K562 (cell line): ENCODE results near the gene NMBR. TPM values are rescaled to one million over a fixed set of nuclear protein-coding genes. Genes with fewer than 3 reads are reported as not detected.
A peak's percentile ranks its signal among the peaks of the same experiment; 100 is the strongest.

Experiments used
- ATAC-seq: fragments of 200-7000 bp; cut with Tn5 transposase; 3 replicates; pipeline ENCODE4 v1.9.1; 2020; ENCODE audit warnings: moderate library complexity
- BruUV-seq: library from RNA; stranded (reverse); fragments of 400-500 nt; replicated peaks from 2 replicates; lab custom pipeline; 2021; lab: Mats Ljungman, UMichigan
- CTCF ChIA-PET: fragments of 300-600 bp; formaldehyde crosslinking; extraction: SDS; loops from one replicate; lab custom pipeline; 2021; ENCODE audit warnings: low intra/inter-chr PET ratio; lab: Yijun Ruan, JAX
- POLR2A ChIA-PET: fragments of 300-600, 350-650 bp; sonication (Branson Sonifier 250); formaldehyde crosslinking; extraction: SDS; loops from one replicate; lab custom pipeline; 2021; ENCODE audit warnings: antibody characterized with exemption, inconsistent platforms; lab: Yijun Ruan, JAX
- DNase-seq, 4 experiments: peaks; one replicate each; pipeline versions ENCODE4 v3.0.0 to v3.0.0-alpha.2; 2011 to 2018; ENCODE audit warnings: low spot score in 3 of 4, mixed read lengths in 3 of 4; ENCODE audit errors: extremely low read depth in 1 of 4
- FAIRE-seq: peaks from 2 replicates; lab custom pipeline; 2011; peaks lifted over from hg19 to GRCh38; lab: Jason Lieb, UNC
- H2AFZ ChIP-seq: 2 replicates; pipeline ENCODE4 v1.6.0; 2011; ENCODE audit warnings: low read depth, low read length, control low read depth, inconsistent platforms
- H3K27ac ChIP-seq: fragments of 200-600 bp; 3 replicates; pipeline ENCODE4 v1.8.0; 2011; ENCODE audit warnings: low read depth, mild to moderate bottlenecking, control low read depth, inconsistent platforms, low read length, moderate library complexity, mixed read lengths; ENCODE audit errors: extremely low read depth
- H3K27me3 ChIP-seq, 2 experiments: fragments of 300-600 bp in 1 of 2; 2 replicates in 1 of 2; 3 replicates in 1 of 2; pipeline versions ENCODE4 v1.6.0 to v1.8.0; 2011; ENCODE audit warnings: inconsistent platforms in 2 of 2, low read length in 2 of 2, mild to moderate bottlenecking in 1 of 2, mixed read lengths in 1 of 2, moderate library complexity in 1 of 2; ENCODE audit not compliant: control insufficient read depth in 2 of 2, insufficient read depth in 2 of 2
- H3K36me3 ChIP-seq: fragments of 300-600 bp; 3 replicates; pipeline ENCODE4 v1.8.0; 2011; ENCODE audit warnings: mild to moderate bottlenecking, low read length, inconsistent platforms; ENCODE audit not compliant: control insufficient read depth, insufficient read depth
- H3K4me1 ChIP-seq, 2 experiments: fragments of 200-600 bp in 1 of 2; replicated peaks in 1 of 2; 2 replicates in 1 of 2; 3 replicates in 1 of 2; pipeline versions ENCODE4 v1.5.1 to v1.8.0; 2011; ENCODE audit warnings: inconsistent platforms in 2 of 2, low read length in 2 of 2, mild to moderate bottlenecking in 1 of 2, mixed read lengths in 1 of 2, moderate library complexity in 1 of 2; ENCODE audit not compliant: control insufficient read depth in 2 of 2, insufficient read depth in 2 of 2
- H3K4me2 ChIP-seq: 2 replicates; pipeline ENCODE4 v1.6.1; 2011; ENCODE audit warnings: low read length, control low read depth, inconsistent platforms, mixed read lengths; ENCODE audit not compliant: insufficient read depth
- H3K4me3 ChIP-seq: fragments of 200-600 bp; sonication (generic), shearing (Covaris generic); 2 replicates; pipeline ENCODE4 v1.5.1; 2016; ENCODE audit warnings: control low read depth, inconsistent platforms
- H3K79me2 ChIP-seq: fragments of 200-600 bp; 3 replicates; pipeline ENCODE4 v1.8.0; 2011; ENCODE audit warnings: low read length, inconsistent platforms; ENCODE audit not compliant: control insufficient read depth, insufficient read depth
- H3K9ac ChIP-seq, 2 experiments: 2 replicates each; pipeline versions ENCODE4 v1.6.0 to v1.6.1; 2011; ENCODE audit warnings: low read depth in 2 of 2, low read length in 2 of 2, control low read depth in 1 of 2, inconsistent platforms in 1 of 2, mild to moderate bottlenecking in 1 of 2, mixed read lengths in 1 of 2; ENCODE audit not compliant: insufficient read depth in 1 of 2
- H3K9me1 ChIP-seq: one replicate; pipeline ENCODE4 v1.6.0; 2011; ENCODE audit warnings: inconsistent platforms, mild to moderate bottlenecking, low read length, moderate library complexity; ENCODE audit not compliant: control insufficient read depth, insufficient read depth
- H3K9me3 ChIP-seq: replicated peaks from 2 replicates; pipeline ENCODE4 v1.5.1; 2011; ENCODE audit warnings: low read depth, low read length, inconsistent platforms; ENCODE audit not compliant: control insufficient read depth, insufficient read depth
- H4K20me1 ChIP-seq: replicated peaks from 2 replicates; pipeline ENCODE4 v1.6.1; 2011; ENCODE audit warnings: low read length, inconsistent platforms, mixed read lengths; ENCODE audit not compliant: control insufficient read depth, insufficient read depth
- RBM25 ChIP-seq: fragments of 200-400 bp; formaldehyde crosslinking; IDR thresholded peaks from 2 replicates; pipeline ENCODE4 v1.6.1; 2018; ENCODE audit warnings: low read length, low read depth, moderate library complexity; ENCODE audit not compliant: severe bottlenecking
- SMAD2 ChIP-seq: fragments of 150-350 bp; IDR thresholded peaks from 2 replicates; pipeline ENCODE4 v1.6.1; 2014; ENCODE audit warnings: low read depth, mild to moderate bottlenecking, low read length
- YY1 ChIP-seq, 3 experiments: IDR thresholded peaks; 2 replicates each; pipeline ENCODE4 v1.6.1; 2011; ENCODE audit warnings: low read length in 2 of 3, mild to moderate bottlenecking in 2 of 3, moderate library complexity in 2 of 3, borderline replicate concordance in 1 of 3, control low read depth in 1 of 3, low read depth in 1 of 3; ENCODE audit not compliant: insufficient read depth in 3 of 3, insufficient replicate concordance in 2 of 3, control insufficient read depth in 1 of 3, insufficient read length in 1 of 3; ENCODE audit errors: extremely low read depth in 1 of 3
- in situ Hi-C: fragments of 300-500 bp; cut with MboI; formaldehyde crosslinking; loops from 4 replicates; pipeline ENCODE4 v1.15.0; 2018; ENCODE audit warnings: inconsistent platforms, mixed read lengths
- intact Hi-C: fragments of 100-400 bp; cut with micrococcal nuclease; formaldehyde crosslinking; loops from 2 replicates; pipeline ENCODE4 v1.14.2; 2022
- polyA plus RNA-seq, 8 experiments: library from polyadenylated mRNA; depleted of rRNA in 4 of 8; stranded (reverse) in 5 of 8; unstranded in 3 of 8; fragments of >200 nt; fragmentation: Nextera tagmentation in 2 of 8; fragmentation: Illumina TruSeq in 1 of 8; extraction: Ambion mirVana in 2 of 8; extraction: Trizol in 1 of 8; gene quantifications; 2 replicates each; pipeline versions ENCODE4 v1.2.1 to v1.2.3, GENCODE V29; 2011 to 2014; ENCODE audit warnings: inconsistent platforms in 1 of 8, missing spikeins in 1 of 8
- total RNA-seq, 7 experiments: library from RNA; depleted of rRNA in 6 of 7; stranded (reverse); fragments of >200 nt in 6 of 7; fragmentation: Illumina TruSeq in 2 of 7; extraction: Trizol in 2 of 7; gene quantifications; 2 replicates each; pipeline versions ENCODE4 v1.2.1 to v1.2.3, GENCODE V29; 2011 to 2021; ENCODE audit warnings: low replicate concordance in 1 of 7
- TF ChIP-seq, protein P1 (sequence below): fragments of 250-450 bp; sonication (Bioruptor Pico); IDR thresholded peaks from 2 replicates; pipeline ENCODE4 v1.4.0; 2020; ENCODE audit warnings: mild to moderate bottlenecking, moderate library complexity, borderline replicate concordance

NMBR gene
- total and polyA plus RNA-seq, 9 of the 15 experiments (the other 6 are each of a cell fraction or from before 2014, with no cell fraction given): not detected

DNA sequence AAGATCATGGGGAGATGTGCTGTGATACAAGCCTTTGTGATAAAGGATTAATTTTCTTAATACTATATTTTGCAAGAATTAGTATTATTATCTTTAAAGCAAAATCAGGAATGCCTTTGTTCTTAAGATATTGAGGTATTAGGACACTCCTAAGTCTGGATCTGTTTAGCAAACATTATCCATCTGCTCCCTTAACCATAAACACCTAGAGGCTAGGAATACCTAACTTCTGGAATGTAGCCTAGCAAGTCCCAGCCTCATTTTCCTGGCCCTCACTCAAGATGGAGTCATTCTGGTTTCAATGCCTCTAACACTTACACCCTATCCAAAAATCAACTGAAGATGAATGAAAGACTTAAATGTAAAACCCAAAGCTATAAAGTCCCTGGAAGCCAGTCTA, 120.5 kb downstream of the NMBR start:
- POLR2A ChIA-PET: no interaction called here
- peak overlapping the region; percentile 37 for H3K4me3 ChIP-seq
- TF ChIP-seq RBM25 (no peak), SMAD2 (no peak), YY1 (IDR thresholded peaks at IDR 0.05; ENCODE audit: borderline replicate concordance in 1 of 3, control insufficient read depth in 1 of 3, extremely low read depth in 1 of 3, insufficient read depth in 3 of 3, insufficient read length in 1 of 3, insufficient replicate concordance in 2 of 3, low read depth in 1 of 3, low read length in 2 of 3) (peak in 1 of 3 experiments; percentile 35)
- TF ChIP-seq, protein P1, sequence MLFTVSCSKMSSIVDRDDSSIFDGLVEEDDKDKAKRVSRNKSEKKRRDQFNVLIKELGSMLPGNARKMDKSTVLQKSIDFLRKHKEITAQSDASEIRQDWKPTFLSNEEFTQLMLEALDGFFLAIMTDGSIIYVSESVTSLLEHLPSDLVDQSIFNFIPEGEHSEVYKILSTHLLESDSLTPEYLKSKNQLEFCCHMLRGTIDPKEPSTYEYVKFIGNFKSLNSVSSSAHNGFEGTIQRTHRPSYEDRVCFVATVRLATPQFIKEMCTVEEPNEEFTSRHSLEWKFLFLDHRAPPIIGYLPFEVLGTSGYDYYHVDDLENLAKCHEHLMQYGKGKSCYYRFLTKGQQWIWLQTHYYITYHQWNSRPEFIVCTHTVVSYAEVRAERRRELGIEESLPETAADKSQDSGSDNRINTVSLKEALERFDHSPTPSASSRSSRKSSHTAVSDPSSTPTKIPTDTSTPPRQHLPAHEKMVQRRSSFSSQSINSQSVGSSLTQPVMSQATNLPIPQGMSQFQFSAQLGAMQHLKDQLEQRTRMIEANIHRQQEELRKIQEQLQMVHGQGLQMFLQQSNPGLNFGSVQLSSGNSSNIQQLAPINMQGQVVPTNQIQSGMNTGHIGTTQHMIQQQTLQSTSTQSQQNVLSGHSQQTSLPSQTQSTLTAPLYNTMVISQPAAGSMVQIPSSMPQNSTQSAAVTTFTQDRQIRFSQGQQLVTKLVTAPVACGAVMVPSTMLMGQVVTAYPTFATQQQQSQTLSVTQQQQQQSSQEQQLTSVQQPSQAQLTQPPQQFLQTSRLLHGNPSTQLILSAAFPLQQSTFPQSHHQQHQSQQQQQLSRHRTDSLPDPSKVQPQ (CRISPR knock-in tag): no peak
- TF ChIP-seq, all 486 proteins: peak for 1
- H3K9me3 ChIP-seq: peaks cover 10% of the 10 kb centered on the region
- H3K27me3 ChIP-seq: no peaks in the 10 kb centered on the region
- H3K79me2 ChIP-seq: peaks cover 73% of the 10 kb centered on the region
- H3K9ac ChIP-seq: peak overlapping the region in 1 of 2 experiments; percentile 54; a peak in 1 of 4 replicates
- H3K9me1 ChIP-seq: no peaks in the 10 kb centered on the region
- CTCF ChIA-PET: no interaction called here
- H3K27ac ChIP-seq: peak overlapping the region; percentile 45; the same call in 1 of the 3 replicates
- in situ Hi-C loops: no loop called here
- ATAC-seq (peak; percentile 3), FAIRE-seq (no peak), DNase-seq (no peak)
- H4K20me1 ChIP-seq: no peaks in the 10 kb centered on the region
- intact Hi-C loops: no loop called here
- no peaks in the 10 kb centered on the region for H3K36me3 ChIP-seq
- peak overlapping the region; percentile 64 for H3K4me2 ChIP-seq
- no peaks in the 10 kb centered on the region; a peak in 1 of 5 replicates for H3K4me1 ChIP-seq
- BruUV-seq: no TSS peak
- peak overlapping the region; percentile 27; the same call in 1 of the 2 replicates for H2AFZ ChIP-seq

Other genes with a start within 250 kb of the NMBR start
- gene GJE1, start 14.2 kb downstream of the NMBR start, total RNA-seq (2014; rRNA removed): not detected in 2 replicates
- gene GJE1, start 14.2 kb downstream of the NMBR start, total RNA-seq (2014; rRNA removed; fragmentation: Illumina TruSeq; extraction: Trizol): not detected in 2 replicates
- gene GJE1, start 14.2 kb downstream of the NMBR start, total RNA-seq (2015; rRNA removed; fragmentation: Illumina TruSeq; extraction: Trizol): not detected in 2 replicates
- gene GJE1, start 14.2 kb downstream of the NMBR start, total RNA-seq (2021): not detected in 2 replicates
- gene GJE1, start 14.2 kb downstream of the NMBR start, polyA plus RNA-seq (2011; rRNA removed): not detected in 2 replicates
- gene GJE1, start 14.2 kb downstream of the NMBR start, polyA plus RNA-seq (2014; fragmentation: Illumina TruSeq; extraction: Trizol): not detected in 2 replicates
- gene GJE1, start 14.2 kb downstream of the NMBR start, polyA plus RNA-seq (2014; fragmentation: Nextera tagmentation; extraction: Ambion mirVana): not detected
- not detected in 2 replicates for gene GJE1, start 14.2 kb downstream of the NMBR start, polyA plus RNA-seq (2014; rRNA removed)
- 47.8 and 56.8 TPM in 2 replicates for gene VTA1, start 141 bp upstream of the NMBR start, total RNA-seq (2014; rRNA removed)
- 84.6 and 92.9 TPM in 2 replicates for gene VTA1, start 141 bp upstream of the NMBR start, total RNA-seq (2014; rRNA removed; fragmentation: Illumina TruSeq; extraction: Trizol)
- 77.1 and 83.9 TPM in 2 replicates for gene VTA1, start 141 bp upstream of the NMBR start, total RNA-seq (2015; rRNA removed; fragmentation: Illumina TruSeq; extraction: Trizol)
- 59.8 and 66.2 TPM in 2 replicates for gene VTA1, start 141 bp upstream of the NMBR start, total RNA-seq (2021)
- 109 and 137 TPM in 2 replicates for gene VTA1, start 141 bp upstream of the NMBR start, polyA plus RNA-seq (2011; rRNA removed)
- 91.7 and 120 TPM in 2 replicates for gene VTA1, start 141 bp upstream of the NMBR start, polyA plus RNA-seq (2014; fragmentation: Illumina TruSeq; extraction: Trizol)
- 100 to 1,000 TPM; 163 to 182 TPM for gene VTA1, start 141 bp upstream of the NMBR start, polyA plus RNA-seq (2014; fragmentation: Nextera tagmentation; extraction: Ambion mirVana)
- gene VTA1, start 141 bp upstream of the NMBR start, polyA plus RNA-seq (2014; rRNA removed): 65.5 and 67.4 TPM in 2 replicates
- under 0.01 and 0.05 TPM in 2 replicates for gene ADGRG6, start 154.9 kb upstream of the NMBR start, total RNA-seq (2014; rRNA removed)
- gene ADGRG6, start 154.9 kb upstream of the NMBR start, total RNA-seq (2014; rRNA removed; fragmentation: Illumina TruSeq; extraction: Trizol): under 0.01 TPM in 1 of 2 replicates, not detected in the other
- gene ADGRG6, start 154.9 kb upstream of the NMBR start, total RNA-seq (2015; rRNA removed; fragmentation: Illumina TruSeq; extraction: Trizol): not detected in 2 replicates
- 0.11 and 0.13 TPM in 2 replicates for gene ADGRG6, start 154.9 kb upstream of the NMBR start, total RNA-seq (2021)
- 0.04 and 0.06 TPM in 2 replicates for gene ADGRG6, start 154.9 kb upstream of the NMBR start, polyA plus RNA-seq (2011; rRNA removed)
- not detected in 2 replicates for gene ADGRG6, start 154.9 kb upstream of the NMBR start, polyA plus RNA-seq (2014; fragmentation: Illumina TruSeq; extraction: Trizol)
- gene ADGRG6, start 154.9 kb upstream of the NMBR start, polyA plus RNA-seq (2014; fragmentation: Nextera tagmentation; extraction: Ambion mirVana): not detected
- gene ADGRG6, start 154.9 kb upstream of the NMBR start, polyA plus RNA-seq (2014; rRNA removed): not detected in 2 replicates